Naive thymus-derived CD4-positive, alpha-beta T cell (primary cell): ENCODE data around the gene MSLN. TPM values are rescaled to one million over a fixed set of nuclear protein-coding genes. Genes with fewer than 3 reads are reported as not detected.

Experiments
- ATAC-seq: fragments of 150-1000 bp; cut with Tn5 transposase; 2 replicates; pipeline ENCODE4 v1.10.0; 2021; ENCODE audit warnings: mild to moderate bottlenecking, moderate library complexity
- CTCF ChIA-PET: fragments of 350-600 bp; sonication (Branson Sonifier 250); formaldehyde crosslinking; loops from one replicate; lab custom pipeline; 2021; ENCODE audit warnings: antibody characterized with exemption; lab: Charles Lee
- POLR2A ChIA-PET: fragments of 350-600 bp; sonication (Branson Sonifier 250); formaldehyde crosslinking; loops from one replicate; lab custom pipeline; 2021; ENCODE audit warnings: antibody characterized with exemption, inconsistent platforms; lab: Charles Lee
- DNase-seq, 9 donors: peaks; one replicate each; pipeline versions ENCODE4 v3.0.0 to v3.0.0-alpha.2; 2020 to 2022; ENCODE audit warnings: mixed read lengths in 1 of 9
- H3K27ac ChIP-seq: one replicate; pipeline ENCODE4 v1.7.0; 2013; ENCODE audit warnings: mild to moderate bottlenecking, low read depth, low read length, moderate library complexity
- H3K27me3 ChIP-seq, 2 donors: one replicate each; pipeline ENCODE4 v1.7.0; 2013; ENCODE audit warnings: low read length in 2 of 2, mild to moderate bottlenecking in 2 of 2, moderate library complexity in 2 of 2; ENCODE audit not compliant: control insufficient read depth in 2 of 2, insufficient read depth in 2 of 2
- H3K36me3 ChIP-seq, 3 experiments: 1 replicate in 2 of 3; 2 replicates in 1 of 3; pipeline ENCODE4 v1.7.0; 2013; ENCODE audit warnings: low read length in 3 of 3, mild to moderate bottlenecking in 3 of 3, moderate library complexity in 1 of 3; ENCODE audit not compliant: insufficient read depth in 3 of 3, control insufficient read depth in 2 of 3
- H3K4me1 ChIP-seq, 2 donors: one replicate each; pipeline ENCODE4 v1.7.0; 2013; ENCODE audit warnings: low read length in 2 of 2, mild to moderate bottlenecking in 2 of 2, moderate library complexity in 1 of 2; ENCODE audit not compliant: control insufficient read depth in 2 of 2, insufficient read depth in 2 of 2
- H3K4me3 ChIP-seq: 2 replicates; pipeline ENCODE4 v1.7.0; 2013; ENCODE audit warnings: mild to moderate bottlenecking, low read length
- H3K9me3 ChIP-seq, 3 experiments: 1 replicate in 2 of 3; 2 replicates in 1 of 3; pipeline ENCODE4 v1.7.0; 2013; ENCODE audit warnings: low read length in 3 of 3; ENCODE audit not compliant: control insufficient read depth in 2 of 3
- H3K27ac Mint-ChIP-seq, 9 donors: one replicate each; pipeline ENCODE4 v1.8.0; 2020 to 2022; ENCODE audit warnings: mixed read lengths in 9 of 9, mild to moderate bottlenecking in 8 of 9, moderate library complexity in 5 of 9, inconsistent platforms in 2 of 9
- H3K27me3 Mint-ChIP-seq, 5 donors: one replicate each; pipeline ENCODE4 v1.8.0; 2021 to 2022; ENCODE audit warnings: mixed read lengths in 5 of 5, mild to moderate bottlenecking in 1 of 5
- H3K36me3 Mint-ChIP-seq, 5 donors: one replicate each; pipeline ENCODE4 v1.8.0; 2020 to 2022; ENCODE audit warnings: mixed read lengths in 5 of 5, mild to moderate bottlenecking in 3 of 5, inconsistent platforms in 1 of 5
- H3K4me1 Mint-ChIP-seq, 7 donors: one replicate each; pipeline ENCODE4 v1.8.0; 2020 to 2022; ENCODE audit warnings: mixed read lengths in 7 of 7, mild to moderate bottlenecking in 3 of 7, inconsistent platforms in 1 of 7
- H3K4me3 Mint-ChIP-seq, 10 donors: one replicate each; pipeline ENCODE4 v1.8.0; 2020 to 2022; ENCODE audit warnings: mild to moderate bottlenecking in 10 of 10, mixed read lengths in 10 of 10, moderate library complexity in 6 of 10, inconsistent platforms in 2 of 10
- H3K9me3 Mint-ChIP-seq, 11 donors: one replicate each; pipeline ENCODE4 v1.8.0; 2020 to 2022; ENCODE audit warnings: mixed read lengths in 11 of 11, mild to moderate bottlenecking in 4 of 11, inconsistent platforms in 1 of 11, moderate library complexity in 1 of 11
- intact Hi-C, 2 donors: fragments of 100-400 bp; cut with micrococcal nuclease; formaldehyde crosslinking; loops; one replicate each; pipeline ENCODE4 v1.15.1; 2023
- polyA plus RNA-seq, 2 donors: library from polyadenylated mRNA; unstranded; fragments of 300-500 nt; fragmentation: Illumina TruSeq; gene quantifications; one replicate each; pipeline ENCODE4 v1.2.3, GENCODE V29; 2021
- total RNA-seq, 6 experiments: library from RNA in 5 of 6; stranded (reverse) in 5 of 6; gene quantifications; 1 replicate in 5 of 6; 2 replicates in 1 of 6; pipeline ENCODE4 v1.2.3 and lab custom pipeline; 2021 to 2026

The MSLN gene
- total and polyA plus RNA-seq, 7 experiments from 2014 or later = 0.64 TPM; not detected in 6

- Mint-ChIP-seq H3K27ac (peak overlapping the region in 6 of 9 donors; percentile 53 to 89 (median 78)), H3K4me3 (peak overlapping the region; percentile 78 to 90 (median 86)), H3K27me3 (no peaks in the 10 kb centered on the region), H3K4me1 (peaks cover 0 to 14% (median 5%) of the 10 kb centered on the region in 7 donors), H3K36me3 (peaks cover 0 to 6% (median 0%) of the 10 kb centered on the region in 5 donors), H3K9me3 (peaks cover 0 to 2% (median 0%) of the 10 kb centered on the region in 11 donors)
- Histone ChIP-seq H3K27me3 (no peaks in the 10 kb centered on the region), H3K36me3 (peaks cover 0 to 26% (median 0%) of the 10 kb centered on the region in 3 experiments), H3K27ac (peak overlapping the region; percentile 83), H3K9me3 (no peaks in the 10 kb centered on the region), H3K4me1 (peaks cover 5 to 8% of the 10 kb centered on the region in 2 donors), H3K4me3 (peak overlapping the region; percentile 74)
- ATAC-seq = no peak
- POLR2A ChIA-PET = no interaction called here
- DNase-seq = no peak
- intact Hi-C loops = loop anchor here (5.0 kb wide), 2 partner anchors 90 to 185 kb away; partner anchors contain the start of gene LMF1 (in 1 of the 2)
- CTCF ChIA-PET = interaction anchor here (0.6 to 1.1 kb wide), 2 partner anchors 194 to 216 kb away, joined by 3 read pairs; partner anchors contain the start of gene SOX8
Observed at GRCh38 chr16:787321-787966, 26.9 kb downstream of the MSLN start.

GRCh38 chr16:787978-788398 is 27.5 kb downstream of the MSLN start, which contains the start of gene RPUSD1:
Gene RPUSD1, minus strand, starts transcription at chr16:788381. Its CDS starts 644 bp downstream, at chr16:787737.
- Mint-ChIP-seq H3K4me3 (peak within 1 kb of the TSS; percentile 78 to 90 (median 86)), H3K27ac (peak within 1 kb of the TSS in 6 of 9 donors; percentile 53 to 89 (median 78)), H3K9me3 (peaks cover 0 to 2% (median 0%) of the 10 kb centered on the region in 11 donors), H3K27me3 (no peaks in the 10 kb centered on the region), H3K4me1 (peaks cover 0 to 14% (median 5%) of the 10 kb centered on the region in 7 donors), H3K36me3 (peaks cover 0 to 6% (median 0%) of the 10 kb centered on the region in 5 donors)
- DNase-seq (no peak), ATAC-seq (peak; percentile 4)
- Histone ChIP-seq H3K9me3 (no peaks in the 10 kb centered on the region), H3K27me3 (no peaks in the 10 kb centered on the region), H3K27ac (peak within 1 kb of the TSS; percentile 83), H3K4me1 (peaks cover 5 to 8% of the 10 kb centered on the region in 2 donors), H3K36me3 (peaks cover 0 to 26% (median 0%) of the 10 kb centered on the region in 3 experiments), H3K4me3 (peak within 1 kb of the TSS; percentile 74)
- intact Hi-C loops = loop anchor here (1.0 to 5.0 kb wide), 6 partner anchors 19 to 184 kb away; partner anchors contain the start of genes CIAO3 (in 1 of the 2), LMF1 (in 1 of the 2) and METTL26 (in 1 of the 2)
- POLR2A ChIA-PET = interaction anchor here (0.9 to 1.2 kb wide), 3 partner anchors 16 to 93 kb away, joined by 3 to 5 read pairs (median 4); partner anchors contain the start of gene CIAO3
- CTCF ChIA-PET = no interaction called here

GRCh38 chr16:788399-789126 is 28.0 kb downstream of the MSLN start, which contains the start of gene CHTF18:
Gene CHTF18, plus strand, starts transcription at chr16:788620. Its CDS starts 65 bp downstream, at chr16:788685.
- POLR2A ChIA-PET = interaction anchor here (0.6 to 1.2 kb wide), 5 partner anchors 15 to 93 kb away, joined by 3 to 5 read pairs (median 4); partner anchors contain the start of gene CIAO3
- Mint-ChIP-seq H3K27ac (peak within 1 kb of the TSS in 6 of 9 donors; percentile 53 to 89 (median 78)), H3K9me3 (peaks cover 0 to 2% (median 0%) of the 10 kb centered on the region in 11 donors), H3K27me3 (no peaks in the 10 kb centered on the region), H3K36me3 (peaks cover 0 to 6% (median 0%) of the 10 kb centered on the region in 5 donors), H3K4me3 (peak within 1 kb of the TSS; percentile 78 to 90 (median 86)), H3K4me1 (peaks cover 0 to 14% (median 5%) of the 10 kb centered on the region in 7 donors)
- intact Hi-C loops = loop anchor here (1.0 to 5.0 kb wide), 6 partner anchors 19 to 184 kb away; partner anchors contain the start of genes CIAO3 (in 1 of the 2), LMF1 (in 1 of the 2) and METTL26 (in 1 of the 2)
- no peaks in the 10 kb centered on the region for H3K9me3 ChIP-seq
- H3K27me3 ChIP-seq = no peaks in the 10 kb centered on the region
- peaks cover 5 to 8% of the 10 kb centered on the region in 2 donors for H3K4me1 ChIP-seq
- H3K4me3 ChIP-seq = peak within 1 kb of the TSS; percentile 74
- peak within 1 kb of the TSS; percentile 83 for H3K27ac ChIP-seq
- ATAC-seq (peak; percentile 98), DNase-seq (peak; percentile 90 to 95 (median 95))
- CTCF ChIA-PET = no interaction called here
- peaks cover 0 to 30% (median 0%) of the 10 kb centered on the region in 3 experiments for H3K36me3 ChIP-seq

GRCh38 chr16:789191-789850 is 28.8 kb downstream of the MSLN start:
- intact Hi-C loops = loop anchor here (2.0 to 5.0 kb wide), 4 partner anchors 49 to 183 kb away; partner anchors contain the start of genes CIAO3 (in 1 of the 2), LMF1 (in 1 of the 2) and METTL26 (in 1 of the 2)
- Mint-ChIP-seq H3K36me3 (peaks cover 0 to 6% (median 0%) of the 10 kb centered on the region in 5 donors), H3K27ac (no peak overlapping the region), H3K27me3 (no peaks in the 10 kb centered on the region), H3K4me1 (peaks cover 0 to 14% (median 5%) of the 10 kb centered on the region in 7 donors), H3K9me3 (peaks cover 0 to 2% (median 0%) of the 10 kb centered on the region in 11 donors), H3K4me3 (peak overlapping the region in 6 of 10 donors; percentile 16 to 90 (median 54))
- Histone ChIP-seq H3K27ac (peak overlapping the region; percentile 67), H3K4me1 (peaks cover 5 to 8% of the 10 kb centered on the region in 2 donors), H3K4me3 (peak overlapping the region; percentile 72), H3K9me3 (no peaks in the 10 kb centered on the region), H3K36me3 (peaks cover 0 to 32% (median 0%) of the 10 kb centered on the region in 3 experiments), H3K27me3 (no peaks in the 10 kb centered on the region)
- CTCF ChIA-PET = interaction anchor here (0.9 kb wide), 1 partner anchor 14 kb away, joined by 4 read pairs; no protein-coding TSS in a partner anchor
- no peak for ATAC-seq
- no peak for DNase-seq
- POLR2A ChIA-PET = interaction anchor here (0.9 kb wide), 1 partner anchor 18 kb away, joined by 4 read pairs; no protein-coding TSS in a partner anchor

- Histone ChIP-seq H3K4me1 (peaks cover 5 to 8% of the 10 kb centered on the region in 2 donors), H3K4me3 (no peak overlapping the region), H3K9me3 (no peaks in the 10 kb centered on the region), H3K27me3 (no peaks in the 10 kb centered on the region), H3K27ac (no peak overlapping the region), H3K36me3 (peaks cover 0 to 32% (median 0%) of the 10 kb centered on the region in 3 experiments)
- Mint-ChIP-seq H3K27me3 (no peaks in the 10 kb centered on the region), H3K36me3 (peaks cover 0 to 6% (median 0%) of the 10 kb centered on the region in 5 donors), H3K4me1 (peaks cover 0 to 11% (median 4%) of the 10 kb centered on the region in 7 donors), H3K9me3 (peaks cover 0 to 2% (median 0%) of the 10 kb centered on the region in 11 donors), H3K4me3 (peak overlapping the region in 9 of 10 donors; percentile 16 to 90 (median 66)), H3K27ac (peak overlapping the region in 2 of 9 donors; percentile 56 to 66)
- ChIA-PET POLR2A (no interaction called here), CTCF (no interaction called here)
- no peak for DNase-seq
- ATAC-seq = no peak
- intact Hi-C loops = no loop called here
Observed at GRCh38 chr16:790086-790485, 29.6 kb downstream of the MSLN start.
